GM23338 (cell line): ENCODE data around the gene TAF11L2. TPM values are rescaled to one million over a fixed set of nuclear protein-coding genes. Genes with fewer than 3 reads are reported as not detected.

ENCODE experiments used
- ATAC-seq: fragments of 200-7000 bp; cut with Tn5 transposase; 3 replicates; pipeline ENCODE4 v1.9.1; 2020
- DNase-seq: peaks from one replicate; pipeline ENCODE4 v3.0.0-alpha.2; 2015; ENCODE audit warnings: low spot score
- H2AFZ ChIP-seq: fragments of 200-600 bp; sonication (generic); 2 replicates; pipeline ENCODE4 v1.8.0; 2016; ENCODE audit warnings: antibody characterized with exemption, mild to moderate bottlenecking, moderate library complexity
- H3F3A ChIP-seq: fragments of 200-600 bp; sonication (generic); replicated peaks from 2 replicates; pipeline ENCODE4 v1.8.0; 2017; ENCODE audit warnings: antibody characterized with exemption, mixed run types, low read depth
- H3K27ac ChIP-seq: fragments of 200-600 bp; sonication (generic); 2 replicates; pipeline ENCODE4 v1.6.1; 2016; ENCODE audit warnings: low read depth
- H3K27me3 ChIP-seq: fragments of 200-600 bp; sonication (generic); 2 replicates; pipeline ENCODE4 v1.8.0; 2016; ENCODE audit warnings: mild to moderate bottlenecking, mixed run types, moderate library complexity; ENCODE audit not compliant: insufficient read depth
- H3K36me3 ChIP-seq: fragments of 200-600 bp; sonication (generic); 2 replicates; pipeline ENCODE4 v1.8.0; 2016; ENCODE audit warnings: mild to moderate bottlenecking; ENCODE audit not compliant: insufficient read depth
- H3K4me1 ChIP-seq: fragments of 200-600 bp; sonication (generic); 2 replicates; pipeline ENCODE4 v1.8.0; 2016; ENCODE audit warnings: mild to moderate bottlenecking, moderate library complexity; ENCODE audit not compliant: insufficient read depth
- H3K4me2 ChIP-seq: fragments of 200-600 bp; sonication (generic); 2 replicates; pipeline ENCODE4 v1.7.1; 2017; ENCODE audit warnings: mixed run types
- H3K4me3 ChIP-seq: fragments of 200-600 bp; sonication (generic); 2 replicates; pipeline ENCODE4 v1.6.1; 2016; ENCODE audit warnings: mixed run types
- H3K79me2 ChIP-seq: fragments of 200-600 bp; sonication (generic); replicated peaks from 2 replicates; pipeline ENCODE4 v1.8.0; 2017; ENCODE audit warnings: mild to moderate bottlenecking; ENCODE audit not compliant: insufficient read depth
- H3K9me2 ChIP-seq: fragments of 200-600 bp; sonication (generic); 2 replicates; pipeline ENCODE4 v1.8.0; 2017; ENCODE audit not compliant: insufficient read depth
- H4K20me1 ChIP-seq: fragments of 200-600 bp; sonication (generic); replicated peaks from 2 replicates; pipeline ENCODE4 v1.8.0; 2017; ENCODE audit warnings: mild to moderate bottlenecking; ENCODE audit not compliant: insufficient read depth
- H3K27ac Mint-ChIP-seq: 2 replicates; pipeline ENCODE4 v1.8.0; 2020; ENCODE audit warnings: inconsistent platforms, mild to moderate bottlenecking, moderate library complexity, mixed read lengths
- H3K27me3 Mint-ChIP-seq: 3 replicates; pipeline ENCODE4 v1.8.0; 2022; ENCODE audit warnings: low read depth, mild to moderate bottlenecking, moderate library complexity, mixed read lengths, inconsistent platforms; ENCODE audit not compliant: insufficient read depth, poor library complexity
- H3K36me3 Mint-ChIP-seq: 3 replicates; pipeline ENCODE4 v1.8.0; 2021; ENCODE audit warnings: low read depth, mild to moderate bottlenecking, inconsistent platforms, moderate library complexity, mixed read lengths
- H3K4me1 Mint-ChIP-seq: 3 replicates; pipeline ENCODE4 v1.8.0; 2020; ENCODE audit warnings: mild to moderate bottlenecking, inconsistent platforms, mixed read lengths
- H3K4me3 Mint-ChIP-seq: 3 replicates; pipeline ENCODE4 v1.8.0; 2021; ENCODE audit warnings: moderate library complexity, mild to moderate bottlenecking, inconsistent platforms, mixed read lengths
- H3K9me3 Mint-ChIP-seq: 3 replicates; pipeline ENCODE4 v1.8.0; 2020; ENCODE audit warnings: moderate library complexity, mild to moderate bottlenecking, inconsistent platforms, mixed read lengths
- CREB1 ChIP-seq: fragments of 250-450 bp; sonication (Bioruptor Pico); IDR thresholded peaks from 2 replicates; pipeline ENCODE4 v1.5.0; 2020; ENCODE audit warnings: low read depth, mild to moderate bottlenecking, moderate library complexity
- CTCF ChIP-seq, 2 experiments: fragments of 200-600 bp in 1 of 2; sonication (generic) in 1 of 2; conservative IDR thresholded peaks; 2 replicates each; pipeline versions ENCODE4 v1.5.1 to v1.6.1; 2016 to 2017; ENCODE audit warnings: antibody characterized with exemption in 2 of 2, low read depth in 2 of 2, mild to moderate bottlenecking in 2 of 2, moderate library complexity in 1 of 2
- ETS1 ChIP-seq: IDR thresholded peaks from 2 replicates; pipeline ENCODE4 v1.6.1; 2016; ENCODE audit warnings: antibody characterized with exemption
- EZH2phosphoT487 ChIP-seq: fragments of 200-600 bp; sonication (generic); IDR thresholded peaks from one replicate; pipeline ENCODE4 v1.8.1; 2018; ENCODE audit warnings: antibody characterized with exemption; ENCODE audit not compliant: unreplicated experiment
- JUNB ChIP-seq: IDR thresholded peaks from one replicate; pipeline ENCODE4 v1.6.1; 2016; ENCODE audit warnings: antibody characterized with exemption; ENCODE audit not compliant: unreplicated experiment
- NANOG ChIP-seq: IDR thresholded peaks from 2 replicates; pipeline ENCODE4 v1.6.1; 2016; ENCODE audit warnings: antibody characterized with exemption, borderline replicate concordance
- POLR2AphosphoS5 ChIP-seq: IDR thresholded peaks from 2 replicates; pipeline ENCODE4 v1.6.1; 2016; ENCODE audit warnings: antibody characterized with exemption, low read depth
- STAT1 ChIP-seq: IDR thresholded peaks from one replicate; pipeline ENCODE4 v1.6.1; 2016; ENCODE audit warnings: antibody characterized with exemption; ENCODE audit not compliant: unreplicated experiment
- ZNF114 ChIP-seq: fragments of 250-450 bp; sonication (Bioruptor Pico); IDR thresholded peaks from 2 replicates; pipeline ENCODE4 v1.5.0; 2020; ENCODE audit warnings: mild to moderate bottlenecking, moderate library complexity
- ZNF331 ChIP-seq: fragments of 250-450 bp; sonication (Bioruptor Pico); IDR thresholded peaks from 2 replicates; pipeline ENCODE4 v1.5.0; 2020; ENCODE audit warnings: low read depth, mild to moderate bottlenecking, moderate library complexity
- polyA plus RNA-seq: library from polyadenylated mRNA; unstranded; fragments of >200 nt; fragmentation: Nextera tagmentation; extraction: Ambion mirVana; gene quantifications from 2 replicates; pipeline ENCODE4 v1.2.1, GENCODE V29; 2016
- total RNA-seq: library from RNA; depleted of rRNA; stranded (reverse); fragments of >200 nt; shearing (Covaris generic); gene quantifications from 2 replicates; pipeline ENCODE4 v1.2.3, GENCODE V29; 2014
- TF ChIP-seq, protein P1 (sequence below): IDR thresholded peaks from one replicate; pipeline ENCODE4 v1.6.1; 2018; ENCODE audit warnings: antibody characterized with exemption; ENCODE audit not compliant: unreplicated experiment
- TF ChIP-seq, protein P2 (sequence below): fragments of 250-450 bp; sonication (Bioruptor Pico); IDR thresholded peaks from 2 replicates; pipeline ENCODE4 v1.5.0; 2020; ENCODE audit warnings: mild to moderate bottlenecking, moderate library complexity

Gene TAF11L2
- total and polyA plus RNA-seq, 2 experiments from 2014 or later, result not detected

GRCh38 chr5:17477573-17478265 lies 20.3 kb upstream of the TAF11L2 start:
- H3K27ac ChIP-seq, result no peak overlapping the region
- H3K4me3 Mint-ChIP-seq, result no peak overlapping the region
- peaks cover 6% of the 10 kb centered on the region; the same call in 2 of the 3 replicates for H3K4me1 Mint-ChIP-seq
- no peak for DNase-seq
- no peaks in the 10 kb centered on the region for H3K27me3 Mint-ChIP-seq
- no peaks in the 10 kb centered on the region for H4K20me1 ChIP-seq
- TF ChIP-seq STAT1, result no peak
- TF ChIP-seq ZNF114 (CRISPR knock-in tag), result no peak
- no peak for TF ChIP-seq CREB1
- TF ChIP-seq NANOG, result no peak
- no peak for TF ChIP-seq EZH2phosphoT487
- no peak for TF ChIP-seq POLR2AphosphoS5
- TF ChIP-seq ZNF331 (CRISPR knock-in tag), result no peak
- TF ChIP-seq JUNB, result no peak
- TF ChIP-seq, protein P1, sequence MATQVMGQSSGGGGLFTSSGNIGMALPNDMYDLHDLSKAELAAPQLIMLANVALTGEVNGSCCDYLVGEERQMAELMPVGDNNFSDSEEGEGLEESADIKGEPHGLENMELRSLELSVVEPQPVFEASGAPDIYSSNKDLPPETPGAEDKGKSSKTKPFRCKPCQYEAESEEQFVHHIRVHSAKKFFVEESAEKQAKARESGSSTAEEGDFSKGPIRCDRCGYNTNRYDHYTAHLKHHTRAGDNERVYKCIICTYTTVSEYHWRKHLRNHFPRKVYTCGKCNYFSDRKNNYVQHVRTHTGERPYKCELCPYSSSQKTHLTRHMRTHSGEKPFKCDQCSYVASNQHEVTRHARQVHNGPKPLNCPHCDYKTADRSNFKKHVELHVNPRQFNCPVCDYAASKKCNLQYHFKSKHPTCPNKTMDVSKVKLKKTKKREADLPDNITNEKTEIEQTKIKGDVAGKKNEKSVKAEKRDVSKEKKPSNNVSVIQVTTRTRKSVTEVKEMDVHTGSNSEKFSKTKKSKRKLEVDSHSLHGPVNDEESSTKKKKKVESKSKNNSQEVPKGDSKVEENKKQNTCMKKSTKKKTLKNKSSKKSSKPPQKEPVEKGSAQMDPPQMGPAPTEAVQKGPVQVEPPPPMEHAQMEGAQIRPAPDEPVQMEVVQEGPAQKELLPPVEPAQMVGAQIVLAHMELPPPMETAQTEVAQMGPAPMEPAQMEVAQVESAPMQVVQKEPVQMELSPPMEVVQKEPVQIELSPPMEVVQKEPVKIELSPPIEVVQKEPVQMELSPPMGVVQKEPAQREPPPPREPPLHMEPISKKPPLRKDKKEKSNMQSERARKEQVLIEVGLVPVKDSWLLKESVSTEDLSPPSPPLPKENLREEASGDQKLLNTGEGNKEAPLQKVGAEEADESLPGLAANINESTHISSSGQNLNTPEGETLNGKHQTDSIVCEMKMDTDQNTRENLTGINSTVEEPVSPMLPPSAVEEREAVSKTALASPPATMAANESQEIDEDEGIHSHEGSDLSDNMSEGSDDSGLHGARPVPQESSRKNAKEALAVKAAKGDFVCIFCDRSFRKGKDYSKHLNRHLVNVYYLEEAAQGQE, result no peak
- no peak for TF ChIP-seq CTCF (conservative IDR thresholded peaks at IDR 0.05; ENCODE audit: low read depth in 2 of 2)
- TF ChIP-seq ETS1, result no peak
- TF ChIP-seq, protein P2, sequence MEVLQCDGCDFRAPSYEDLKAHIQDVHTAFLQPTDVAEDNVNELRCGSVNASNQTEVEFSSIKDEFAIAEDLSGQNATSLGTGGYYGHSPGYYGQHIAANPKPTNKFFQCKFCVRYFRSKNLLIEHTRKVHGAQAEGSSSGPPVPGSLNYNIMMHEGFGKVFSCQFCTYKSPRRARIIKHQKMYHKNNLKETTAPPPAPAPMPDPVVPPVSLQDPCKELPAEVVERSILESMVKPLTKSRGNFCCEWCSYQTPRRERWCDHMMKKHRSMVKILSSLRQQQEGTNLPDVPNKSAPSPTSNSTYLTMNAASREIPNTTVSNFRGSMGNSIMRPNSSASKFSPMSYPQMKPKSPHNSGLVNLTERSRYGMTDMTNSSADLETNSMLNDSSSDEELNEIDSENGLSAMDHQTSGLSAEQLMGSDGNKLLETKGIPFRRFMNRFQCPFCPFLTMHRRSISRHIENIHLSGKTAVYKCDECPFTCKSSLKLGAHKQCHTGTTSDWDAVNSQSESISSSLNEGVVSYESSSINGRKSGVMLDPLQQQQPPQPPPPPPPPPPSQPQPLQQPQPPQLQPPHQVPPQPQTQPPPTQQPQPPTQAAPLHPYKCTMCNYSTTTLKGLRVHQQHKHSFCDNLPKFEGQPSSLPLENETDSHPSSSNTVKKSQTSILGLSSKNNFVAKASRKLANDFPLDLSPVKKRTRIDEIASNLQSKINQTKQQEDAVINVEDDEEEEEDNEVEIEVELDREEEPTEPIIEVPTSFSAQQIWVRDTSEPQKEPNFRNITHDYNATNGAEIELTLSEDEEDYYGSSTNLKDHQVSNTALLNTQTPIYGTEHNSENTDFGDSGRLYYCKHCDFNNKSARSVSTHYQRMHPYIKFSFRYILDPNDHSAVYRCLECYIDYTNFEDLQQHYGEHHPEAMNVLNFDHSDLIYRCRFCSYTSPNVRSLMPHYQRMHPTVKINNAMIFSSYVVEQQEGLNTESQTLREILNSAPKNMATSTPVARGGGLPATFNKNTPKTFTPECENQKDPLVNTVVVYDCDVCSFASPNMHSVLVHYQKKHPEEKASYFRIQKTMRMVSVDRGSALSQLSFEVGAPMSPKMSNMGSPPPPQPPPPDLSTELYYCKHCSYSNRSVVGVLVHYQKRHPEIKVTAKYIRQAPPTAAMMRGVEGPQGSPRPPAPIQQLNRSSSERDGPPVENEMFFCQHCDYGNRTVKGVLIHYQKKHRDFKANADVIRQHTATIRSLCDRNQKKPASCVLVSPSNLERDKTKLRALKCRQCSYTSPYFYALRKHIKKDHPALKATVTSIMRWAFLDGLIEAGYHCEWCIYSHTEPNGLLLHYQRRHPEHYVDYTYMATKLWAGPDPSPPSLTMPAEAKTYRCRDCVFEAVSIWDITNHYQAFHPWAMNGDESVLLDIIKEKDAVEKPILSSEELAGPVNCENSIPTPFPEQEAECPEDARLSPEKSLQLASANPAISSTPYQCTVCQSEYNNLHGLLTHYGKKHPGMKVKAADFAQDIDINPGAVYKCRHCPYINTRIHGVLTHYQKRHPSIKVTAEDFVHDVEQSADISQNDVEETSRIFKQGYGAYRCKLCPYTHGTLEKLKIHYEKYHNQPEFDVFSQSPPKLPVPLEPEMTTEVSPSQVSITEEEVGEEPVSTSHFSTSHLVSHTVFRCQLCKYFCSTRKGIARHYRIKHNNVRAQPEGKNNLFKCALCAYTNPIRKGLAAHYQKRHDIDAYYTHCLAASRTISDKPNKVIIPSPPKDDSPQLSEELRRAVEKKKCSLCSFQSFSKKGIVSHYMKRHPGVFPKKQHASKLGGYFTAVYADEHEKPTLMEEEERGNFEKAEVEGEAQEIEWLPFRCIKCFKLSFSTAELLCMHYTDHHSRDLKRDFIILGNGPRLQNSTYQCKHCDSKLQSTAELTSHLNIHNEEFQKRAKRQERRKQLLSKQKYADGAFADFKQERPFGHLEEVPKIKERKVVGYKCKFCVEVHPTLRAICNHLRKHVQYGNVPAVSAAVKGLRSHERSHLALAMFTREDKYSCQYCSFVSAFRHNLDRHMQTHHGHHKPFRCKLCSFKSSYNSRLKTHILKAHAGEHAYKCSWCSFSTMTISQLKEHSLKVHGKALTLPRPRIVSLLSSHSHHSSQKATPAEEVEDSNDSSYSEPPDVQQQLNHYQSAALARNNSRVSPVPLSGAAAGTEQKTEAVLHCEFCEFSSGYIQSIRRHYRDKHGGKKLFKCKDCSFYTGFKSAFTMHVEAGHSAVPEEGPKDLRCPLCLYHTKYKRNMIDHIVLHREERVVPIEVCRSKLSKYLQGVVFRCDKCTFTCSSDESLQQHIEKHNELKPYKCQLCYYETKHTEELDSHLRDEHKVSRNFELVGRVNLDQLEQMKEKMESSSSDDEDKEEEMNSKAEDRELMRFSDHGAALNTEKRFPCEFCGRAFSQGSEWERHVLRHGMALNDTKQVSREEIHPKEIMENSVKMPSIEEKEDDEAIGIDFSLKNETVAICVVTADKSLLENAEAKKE, result no peak
- no peaks in the 10 kb centered on the region for H3F3A ChIP-seq
- no peak overlapping the region for H3K4me2 ChIP-seq
- no peak overlapping the region for H3K27ac Mint-ChIP-seq
- no peaks in the 10 kb centered on the region for H3K79me2 ChIP-seq
- no peaks in the 10 kb centered on the region for H3K36me3 Mint-ChIP-seq
- H3K36me3 ChIP-seq, result no peaks in the 10 kb centered on the region
- H3K4me3 ChIP-seq, result no peak overlapping the region
- no peak for ATAC-seq
- H2AFZ ChIP-seq, result peak overlapping the region; percentile 52; the same call in 1 of the 2 replicates
- no peaks in the 10 kb centered on the region for H3K27me3 ChIP-seq
- H3K9me2 ChIP-seq, result no peaks in the 10 kb centered on the region
- H3K9me3 Mint-ChIP-seq, result no peaks in the 10 kb centered on the region
- no peaks in the 10 kb centered on the region; the same call in 1 of the 2 replicates for H3K4me1 ChIP-seq
